ENCODE measurements around the gene LOX.
"Not testable (repeated sequence)": the region's sequence is repeated elsewhere in the genome, so short reads cannot be mapped to it uniquely, and the experiment has no call there.

The LOX gene

GRCh38 chr5:122097391-122097790 lies 19.3 kb upstream of the LOX start:
- DNase-seq (ENCODE audit: low spot score): no peak

- DNase-seq (ENCODE audit: low spot score): no peak
These were observed 17.1 kb upstream of the LOX start for GRCh38 chr5:122095158-122095557.

GRCh38 chr5:122094251-122094650 lies 16.2 kb upstream of the LOX start:
- not testable (repeated sequence) for DNase-seq (ENCODE audit: low spot score)

GRCh38 chr5:122093415-122094180 lies 15.5 kb upstream of the LOX start:
- no peak for DNase-seq (ENCODE audit: low spot score)

DNA sequence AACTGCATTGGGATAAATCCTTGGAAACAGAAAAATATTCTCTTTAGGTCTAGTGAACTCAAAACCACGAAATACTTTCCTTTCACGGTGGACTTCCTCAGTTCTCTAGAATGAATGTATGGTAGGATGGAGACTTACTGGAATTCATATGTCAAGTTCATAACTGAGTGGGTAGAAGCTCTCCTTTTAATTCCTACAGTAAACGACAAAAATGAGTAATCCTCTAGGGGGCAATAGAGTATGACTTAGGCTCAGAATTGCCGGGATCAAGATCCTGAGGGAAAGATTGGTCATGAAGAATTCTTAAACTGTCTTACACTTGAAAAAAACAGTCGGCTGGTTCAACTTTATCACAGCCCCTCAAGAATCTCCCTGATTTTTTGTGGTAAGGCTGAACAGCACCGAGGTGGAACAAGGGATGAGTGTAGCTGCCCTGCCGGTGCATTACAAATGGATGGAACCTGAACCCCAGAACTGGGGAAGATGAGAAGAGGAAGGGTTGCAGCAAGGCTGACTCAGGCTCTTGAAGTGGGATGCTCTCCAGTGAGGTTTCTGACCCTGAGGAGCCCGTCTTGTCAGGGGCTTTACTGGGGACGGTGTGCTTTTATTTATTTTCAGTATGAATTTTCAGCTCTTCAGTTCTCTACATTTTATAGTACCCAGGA lies 14.0 kb upstream of the LOX start:
- no peak for DNase-seq (ENCODE audit: low spot score)

- peak; percentile 6 for DNase-seq (ENCODE audit: low spot score)
These were observed 11.3 kb upstream of the LOX start for GRCh38 chr5:122089096-122090013.

GRCh38 chr5:122085041-122085440 lies 7.0 kb upstream of the LOX start:
- DNase-seq (ENCODE audit: low spot score): no peak

DNA sequence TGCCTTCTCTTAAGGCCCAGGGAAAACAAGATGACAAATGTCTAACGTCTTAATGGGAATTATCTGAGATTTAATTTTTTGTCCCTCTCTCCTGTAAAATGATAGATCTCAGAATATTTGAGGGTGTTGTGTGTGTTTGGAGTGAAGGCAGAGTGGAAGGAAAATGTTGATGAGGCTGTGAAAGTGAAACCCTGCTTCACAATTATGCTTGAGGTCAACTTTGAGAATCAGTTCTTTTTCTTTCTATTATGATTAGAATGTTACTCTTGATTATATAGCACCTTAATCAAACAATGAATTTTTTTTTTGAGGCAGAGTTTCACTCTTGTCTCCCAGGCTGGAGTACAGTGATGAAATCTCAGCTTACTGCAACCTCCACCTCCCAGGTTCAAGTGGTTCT lies 5.5 kb upstream of the LOX start:
- DNase-seq (ENCODE audit: low spot score): no peak

GRCh38 chr5:122081541-122081940 lies 3.5 kb upstream of the LOX start:
- no peak for DNase-seq (ENCODE audit: low spot score)

GRCh38 chr5:122077366-122078115 lies 518 bp downstream of the LOX start:
- no peak for DNase-seq (ENCODE audit: low spot score)

GRCh38 chr5:122076669-122077365 lies 1.2 kb downstream of the LOX start:
- DNase-seq (ENCODE audit: low spot score): peak; percentile 55

GRCh38 chr5:122076050-122076461 lies 2.0 kb downstream of the LOX start:
- DNase-seq (ENCODE audit: low spot score): no peak

GRCh38 chr5:122073864-122074263 lies 4.2 kb downstream of the LOX start:
- no peak for DNase-seq (ENCODE audit: low spot score)

DNA sequence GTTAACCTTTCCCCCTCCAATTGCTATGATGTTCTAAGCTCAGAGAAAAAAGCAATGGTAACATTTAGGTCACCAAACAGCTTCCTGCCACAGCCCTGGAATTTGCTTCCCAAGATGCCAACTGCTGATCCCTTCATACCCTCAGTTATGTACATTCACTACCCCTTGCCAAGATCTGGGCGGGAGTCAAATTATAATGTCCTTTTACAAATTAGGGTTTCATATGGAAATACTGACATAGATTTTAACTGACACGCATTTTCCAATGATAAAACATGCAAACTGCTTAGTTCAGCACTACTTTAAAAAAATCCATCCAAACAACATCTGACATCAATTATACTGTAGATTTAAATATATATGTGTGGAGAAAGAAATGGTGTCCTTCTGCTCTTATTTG lies 5.0 kb downstream of the LOX start:
- DNase-seq (ENCODE audit: low spot score): no peak

GRCh38 chr5:122067390-122067789 lies 10.7 kb downstream of the LOX start:
- DNase-seq (ENCODE audit: low spot score): no peak

GRCh38 chr5:122064992-122065391 lies 13.1 kb downstream of the LOX start:
- DNase-seq (ENCODE audit: low spot score): no peak

- DNase-seq (ENCODE audit: low spot score): no peak
These were observed 14.2 kb downstream of the LOX start for GRCh38 chr5:122063836-122064235.

GRCh38 chr5:122062205-122062604 lies 15.9 kb downstream of the LOX start:
- no peak for DNase-seq (ENCODE audit: low spot score)

- DNase-seq (ENCODE audit: low spot score): no peak
These were observed 21.1 kb downstream of the LOX start for GRCh38 chr5:122056913-122057312.

- DNase-seq (ENCODE audit: low spot score): no peak
These were observed 23.8 kb downstream of the LOX start for GRCh38 chr5:122054266-122054665.
